ENCODE data around the gene FADS6. TPM values are rescaled to one million over a fixed set of nuclear protein-coding genes. Genes with fewer than 3 reads are reported as not detected.

FADS6 gene, protein sequence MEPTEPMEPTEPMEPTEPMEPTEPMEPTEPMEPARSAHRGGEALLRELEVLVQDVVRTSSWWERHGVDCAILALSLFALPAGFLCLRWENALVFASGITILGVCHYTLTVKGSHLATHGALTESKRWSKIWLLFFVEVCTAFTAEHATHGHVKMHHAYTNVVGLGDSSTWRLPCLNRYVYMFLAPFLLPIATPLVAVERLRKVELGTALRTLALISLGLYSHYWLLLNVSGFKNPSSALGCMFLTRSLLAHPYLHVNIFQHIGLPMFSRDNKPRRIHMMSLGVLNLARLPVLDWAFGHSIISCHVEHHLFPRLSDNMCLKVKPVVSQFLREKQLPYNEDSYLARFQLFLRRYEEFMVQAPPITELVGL
- not detected in 2 replicates for total RNA-seq

DNA sequence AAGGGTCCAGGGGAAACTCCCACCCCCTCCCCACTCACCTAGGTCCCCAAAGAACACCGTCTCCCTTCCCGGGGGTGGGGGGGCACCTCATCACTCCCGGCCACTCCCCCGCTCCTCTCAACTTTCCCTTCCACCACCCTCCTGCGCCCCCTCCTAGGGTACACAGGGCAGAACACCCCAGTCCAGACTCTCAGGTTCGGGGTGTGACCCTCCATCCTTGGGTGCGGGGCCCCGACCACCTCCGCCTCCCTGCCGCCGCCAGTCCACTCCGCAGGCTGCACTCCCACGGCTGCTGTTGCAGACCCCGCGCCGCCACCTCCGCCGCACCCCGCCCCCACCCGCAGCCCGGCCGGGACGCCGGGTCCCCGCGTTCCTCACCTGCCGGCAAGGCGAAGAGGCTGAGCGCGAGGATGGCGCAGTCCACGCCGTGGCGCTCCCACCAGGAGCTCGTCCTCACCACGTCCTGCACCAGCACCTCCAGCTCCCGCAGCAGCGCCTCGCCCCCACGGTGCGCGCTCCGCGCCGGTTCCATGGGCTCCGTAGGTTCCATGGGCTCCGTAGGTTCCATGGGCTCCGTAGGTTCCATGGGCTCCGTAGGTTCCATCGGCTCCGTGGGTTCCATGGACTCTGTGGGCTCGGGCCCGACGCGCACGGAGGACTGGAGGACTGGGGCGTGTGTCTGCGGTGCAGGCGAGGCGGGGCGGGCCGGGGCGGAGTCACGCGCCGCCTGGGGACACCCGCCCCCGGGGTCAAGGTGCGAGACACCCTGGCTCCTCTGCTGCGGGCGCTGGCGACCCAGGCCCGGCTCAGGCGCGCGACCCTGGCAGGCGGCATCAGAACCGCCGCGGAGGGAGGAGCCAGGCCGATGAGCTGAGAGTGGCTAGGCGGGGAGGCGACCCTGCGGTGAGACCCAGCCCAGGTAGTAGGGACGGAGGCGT, at the start of gene FADS6:
FADS6 (minus strand) TSS at position 660 of the 938 bp plus-strand sequence; CDS start at position 622, 38 bp downstream.

GRCh38 chr17:74935585-74936469, 42.4 kb upstream of the FADS6 start, which contains the start of gene OTOP3:
Gene OTOP3, plus strand, starts transcription at chr17:74935898. Its CDS starts 24 bp downstream, at chr17:74935922.

DNA sequence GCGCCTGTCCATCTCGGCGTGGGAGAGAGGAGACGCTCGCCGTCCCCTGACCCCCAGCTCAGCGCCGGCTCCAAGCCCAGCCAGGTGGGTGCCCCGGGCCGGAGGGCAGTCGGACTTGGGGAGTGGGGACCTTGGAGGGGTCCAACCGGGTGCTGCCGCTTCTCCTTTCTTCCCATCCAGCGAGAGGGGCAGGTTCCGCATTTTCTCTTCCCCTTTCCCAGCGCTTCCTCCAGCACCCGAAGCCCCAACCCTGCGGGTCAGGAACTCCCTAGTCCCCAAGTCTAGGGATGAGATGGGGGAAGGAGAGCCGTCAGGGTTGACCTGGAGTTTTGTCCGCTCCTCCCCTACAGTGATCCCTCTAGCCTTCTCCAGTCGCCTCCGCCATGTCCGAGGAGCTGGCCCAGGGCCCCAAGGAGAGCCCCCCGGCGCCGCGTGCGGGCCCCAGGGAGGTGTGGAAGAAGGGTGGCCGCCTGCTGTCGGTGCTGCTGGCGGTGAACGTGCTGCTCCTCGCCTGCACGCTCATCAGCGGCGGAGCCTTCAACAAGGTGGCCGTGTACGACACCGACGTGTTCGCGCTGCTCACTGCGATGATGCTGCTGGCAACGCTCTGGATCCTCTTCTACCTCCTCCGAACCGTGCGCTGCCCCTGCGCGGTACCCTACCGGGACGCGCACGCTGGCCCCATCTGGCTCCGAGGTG, 31.0 kb upstream of the FADS6 start, which contains the start of gene OTOP2:
OTOP2 (plus strand) TSS at position 24 of the 699 bp plus-strand sequence; CDS start at position 384, 360 bp downstream.

GRCh38 chr17:74922694-74923537, 29.5 kb upstream of the FADS6 start, which contains the start of gene USH1G:
Gene USH1G, minus strand, starts transcription at chr17:74923255. Its CDS starts 182 bp downstream, at chr17:74923073.

DNA sequence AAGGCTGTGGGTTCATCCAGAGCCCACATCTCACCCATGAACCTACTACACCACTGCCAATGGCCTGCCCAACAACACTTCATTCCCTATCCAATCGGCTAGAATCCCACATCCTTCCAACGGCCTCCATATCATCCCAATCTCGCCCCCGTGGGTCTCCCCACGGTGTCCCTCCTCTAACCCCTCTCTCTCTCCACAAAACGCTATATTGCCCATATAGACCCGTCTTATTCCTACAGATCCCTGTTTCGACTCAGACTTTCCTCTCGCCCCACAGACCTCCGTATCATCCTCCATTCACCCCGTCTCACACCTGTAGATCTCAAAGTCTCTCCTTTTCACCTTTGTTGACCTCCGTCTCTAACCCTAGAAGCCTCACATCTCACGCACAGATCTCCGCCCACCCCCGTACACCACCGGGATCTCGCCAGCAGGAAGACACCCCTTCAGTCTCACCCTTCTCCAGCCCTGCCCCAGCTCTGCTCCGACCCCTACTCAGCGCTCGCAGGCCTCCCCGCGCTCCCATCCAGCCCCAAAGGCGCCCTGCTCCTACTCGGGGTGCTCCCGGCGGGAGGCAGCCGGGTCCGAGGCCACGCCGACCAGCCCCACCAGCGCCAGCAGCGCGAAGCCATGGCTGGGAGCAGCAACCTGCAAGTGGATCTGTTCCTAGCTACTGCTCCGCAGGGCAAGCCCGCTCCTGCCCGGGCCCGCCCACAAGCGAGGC, 21.0 kb downstream of the FADS6 start, which contains the start of gene FDXR:
FDXR (minus strand) TSS at position 682 of the 724 bp plus-strand sequence; CDS start at position 632, 50 bp downstream.

DNA sequence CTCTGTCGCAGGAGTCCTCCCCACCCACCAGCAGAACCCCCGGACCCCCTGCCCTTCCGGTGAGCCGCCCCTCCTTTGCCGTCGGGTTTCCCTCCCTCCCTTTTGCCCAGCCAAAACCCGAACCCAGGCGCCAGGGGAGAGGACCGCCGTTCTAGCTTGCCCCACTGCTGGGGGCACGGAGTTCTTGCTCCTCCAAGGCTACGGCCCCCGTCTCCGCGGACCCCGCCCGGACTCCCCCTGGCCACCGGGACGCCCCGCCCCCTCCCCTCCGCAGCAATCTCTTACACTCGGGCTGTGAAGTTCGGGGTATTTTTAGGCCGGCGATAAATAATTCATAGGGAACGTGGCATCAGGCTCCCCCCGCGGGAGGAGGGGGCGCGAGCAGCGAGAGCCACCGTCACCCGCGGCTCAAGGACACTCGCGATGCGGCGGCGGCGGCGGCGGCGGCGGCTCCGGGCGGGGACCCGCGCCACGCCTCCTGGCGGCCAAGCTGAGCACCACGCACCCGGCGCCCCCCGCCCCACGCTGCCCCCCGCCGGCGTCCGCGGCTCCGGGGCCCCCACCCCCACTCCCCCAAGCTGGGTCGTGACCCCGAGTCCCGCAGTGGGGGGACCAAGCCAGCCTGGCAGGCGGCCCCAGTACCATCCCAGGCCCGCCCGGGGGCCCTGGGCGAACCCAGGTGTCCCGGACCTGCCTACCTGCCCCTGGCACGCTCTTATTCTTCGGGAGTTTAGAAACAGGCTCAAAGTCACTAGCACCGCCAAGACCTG, 33.8 kb downstream of the FADS6 start, which contains the start of gene GRIN2C:
GRIN2C (minus strand) TSS at position 427 of the 770 bp plus-strand sequence. CDS start 4,793 bp downstream, outside the sequence.

Other genes starting within 250 kb of the FADS6 start
- gene CD300LF, start 180.7 kb downstream of the FADS6 start, total RNA-seq = not detected in 2 replicates
- gene RAB37, start 156.4 kb downstream of the FADS6 start, total RNA-seq = 0.83 and 0.87 TPM in 2 replicates
- 10.6 and 12.4 TPM in 2 replicates for gene NHERF1, start 145.0 kb downstream of the FADS6 start, total RNA-seq
- 38.3 and 44.2 TPM in 2 replicates for gene NAT9, start 117.3 kb downstream of the FADS6 start, total RNA-seq
- under 0.01 and 1.3 TPM in 2 replicates for gene GRIN2C, start 33.7 kb downstream of the FADS6 start, total RNA-seq
- 42.2 and 121 TPM in 2 replicates for gene FDXR, start 20.6 kb downstream of the FADS6 start, total RNA-seq
- under 0.01 TPM in 2 replicates for gene USH1G, start 29.6 kb upstream of the FADS6 start, total RNA-seq
- gene OTOP2, start 30.6 kb upstream of the FADS6 start, total RNA-seq = not detected in 2 replicates
- gene OTOP3, start 42.3 kb upstream of the FADS6 start, total RNA-seq = not detected in 2 replicates
- 0.29 and 0.66 TPM in 2 replicates for gene HID1, start 79.1 kb upstream of the FADS6 start, total RNA-seq
- gene CDR2L, start 94.0 kb upstream of the FADS6 start, total RNA-seq = 12.7 and 21.2 TPM in 2 replicates
- 22.8 and 46.1 TPM in 2 replicates for gene MRPL58, start 119.0 kb upstream of the FADS6 start, total RNA-seq
- gene ATP5PD, start 153.3 kb upstream of the FADS6 start, total RNA-seq = 279 and 530 TPM in 2 replicates
- 20.5 and 27.3 TPM in 2 replicates for gene KCTD2, start 153.6 kb upstream of the FADS6 start, total RNA-seq
- gene SLC16A5, start 194.3 kb upstream of the FADS6 start, total RNA-seq = 9.2 and 27.8 TPM in 2 replicates
- gene ARMC7, start 216.3 kb upstream of the FADS6 start, total RNA-seq = 2.9 and 5.3 TPM in 2 replicates
- gene NT5C, start 238.1 kb upstream of the FADS6 start, total RNA-seq = 32.1 and 80.4 TPM in 2 replicates

All from smooth muscle cell of trachea (primary cell).